ENCODE data around the gene STON2.
"Not testable (repeated sequence)": the region's sequence is repeated elsewhere in the genome, so short reads cannot be mapped to it uniquely, and the experiment has no call there.

STON2 gene

DNA sequence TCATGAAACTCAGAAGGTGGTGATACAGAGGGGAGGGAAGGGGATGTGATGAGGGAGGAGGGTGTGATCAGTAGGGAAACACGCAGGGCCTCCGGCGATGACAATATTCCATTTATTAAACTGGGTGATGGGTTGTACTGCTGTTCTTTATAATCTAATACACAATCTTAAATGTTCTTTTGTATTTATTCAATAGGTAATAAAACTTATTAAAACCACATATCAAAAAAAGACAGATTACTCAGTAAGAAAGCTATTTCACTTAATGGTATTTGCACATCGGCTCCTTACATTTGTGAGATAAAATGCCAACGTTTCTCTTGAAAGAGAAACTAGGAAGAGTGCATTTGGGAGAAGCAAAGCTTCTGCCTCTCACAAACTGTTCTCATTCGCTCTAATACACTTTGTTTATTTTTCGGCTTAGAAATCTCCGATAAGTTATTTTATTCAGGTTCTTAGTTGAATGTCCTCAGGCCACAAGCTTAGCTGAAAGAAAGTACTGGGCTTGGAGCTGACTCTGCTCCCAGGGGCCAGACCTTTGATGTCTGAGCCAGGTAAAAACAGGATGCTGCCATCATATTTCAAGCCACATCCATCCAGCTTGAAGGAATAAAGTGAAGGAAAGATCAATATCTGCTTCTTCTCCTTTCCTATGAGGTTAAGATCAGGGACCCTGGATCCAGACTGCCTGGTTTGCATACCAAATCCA, 17.5 kb downstream of the STON2 start:
- DNase-seq = no peak

DNA sequence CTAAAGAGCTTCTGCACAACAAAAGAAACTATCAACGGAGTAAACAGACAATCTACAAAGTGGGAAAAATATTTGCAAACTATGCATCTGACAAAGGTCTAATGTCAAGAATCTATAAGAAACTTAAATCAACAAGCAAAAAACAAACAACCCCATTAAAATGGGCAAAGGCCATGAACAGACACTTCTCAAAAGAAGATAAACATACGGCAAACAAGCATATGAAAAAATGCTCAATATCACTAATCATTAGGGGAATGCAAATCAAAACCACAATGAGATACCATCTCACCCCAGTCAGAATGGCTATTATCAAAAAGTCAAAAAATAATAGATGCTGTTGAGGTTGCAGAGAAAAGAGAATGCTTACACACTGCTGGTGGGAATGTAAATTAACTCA, 20.1 kb downstream of the STON2 start:
- not testable (repeated sequence) for DNase-seq

DNA sequence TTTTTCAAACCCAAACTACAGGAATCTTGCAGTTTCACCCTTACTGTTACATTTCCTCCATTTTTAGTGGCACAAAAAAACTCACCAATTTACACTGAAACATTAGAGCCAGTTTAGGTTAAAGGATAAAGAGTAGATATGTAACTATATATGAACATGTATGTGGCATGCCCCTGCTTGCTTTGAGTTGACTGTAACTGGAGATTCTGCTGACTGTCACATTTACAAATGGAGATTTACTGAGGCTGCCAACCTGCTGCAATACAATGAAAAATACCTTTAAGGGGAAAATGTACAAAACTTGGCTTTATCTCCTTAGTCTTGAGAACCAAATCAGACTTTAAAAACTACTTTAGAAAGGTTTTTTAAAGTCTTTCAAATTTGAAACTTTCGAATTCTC, 28.3 kb downstream of the STON2 start:
- no peak for DNase-seq

DNA sequence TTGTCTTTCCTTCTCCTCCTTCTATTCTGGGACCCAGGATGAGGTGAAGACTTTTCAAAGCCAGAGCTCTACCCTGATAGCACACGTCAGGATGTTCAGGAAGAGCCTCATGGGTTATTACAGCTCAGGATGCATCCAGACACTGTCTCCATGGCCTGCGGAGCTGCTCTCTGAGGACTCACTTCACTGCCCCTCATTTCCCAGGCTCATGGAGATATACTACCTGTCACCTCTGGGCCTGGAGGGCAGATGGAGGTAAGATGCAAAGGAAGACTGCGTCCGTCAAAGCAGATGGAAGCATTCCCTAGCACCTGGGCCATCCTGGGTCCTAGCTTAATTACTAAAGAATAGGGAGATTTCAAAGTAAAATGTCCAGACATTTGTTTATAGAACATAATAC, 32.6 kb downstream of the STON2 start:
- DNase-seq = no peak

DNA sequence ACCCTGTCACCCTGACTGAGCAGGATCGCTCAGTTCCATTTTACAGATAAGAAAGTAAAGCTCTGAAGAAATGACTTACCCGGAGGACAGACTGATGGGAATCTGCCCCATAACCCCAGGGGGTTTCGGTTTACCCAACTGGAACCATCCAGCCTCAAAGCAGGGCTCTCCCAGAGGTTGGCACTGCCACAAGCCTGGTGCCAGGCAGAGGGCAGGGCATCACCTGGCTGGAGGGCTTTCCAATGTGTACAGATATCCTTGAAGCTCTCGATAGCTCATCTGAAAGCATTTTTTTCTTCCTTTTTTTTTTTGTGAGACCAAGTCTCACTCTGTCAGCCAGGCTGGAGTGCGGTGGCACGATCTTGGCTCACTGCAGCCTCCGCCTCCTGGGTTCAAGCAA, 33.2 kb downstream of the STON2 start:
- DNase-seq = no peak

DNA sequence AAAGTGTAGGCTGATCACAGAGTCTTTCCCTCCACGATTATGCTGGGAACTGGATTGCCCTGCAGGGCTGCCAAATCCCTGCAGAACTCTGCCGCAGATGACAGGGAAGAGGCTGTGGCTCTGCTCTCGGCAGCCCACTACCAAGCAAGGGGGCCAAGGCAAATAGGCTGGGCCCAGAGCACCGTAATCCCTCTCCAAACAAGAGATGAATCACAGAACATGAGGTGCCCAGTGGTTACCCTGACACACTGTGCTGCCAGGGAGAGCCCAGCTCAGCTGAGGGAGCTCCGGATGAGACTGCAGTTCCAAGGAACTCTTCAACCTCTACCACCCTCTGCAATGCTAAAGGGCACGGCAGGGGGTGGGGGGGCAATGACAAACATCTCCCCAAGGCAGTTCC, 33.9 kb downstream of the STON2 start:
- peak; percentile 57 for DNase-seq

DNA sequence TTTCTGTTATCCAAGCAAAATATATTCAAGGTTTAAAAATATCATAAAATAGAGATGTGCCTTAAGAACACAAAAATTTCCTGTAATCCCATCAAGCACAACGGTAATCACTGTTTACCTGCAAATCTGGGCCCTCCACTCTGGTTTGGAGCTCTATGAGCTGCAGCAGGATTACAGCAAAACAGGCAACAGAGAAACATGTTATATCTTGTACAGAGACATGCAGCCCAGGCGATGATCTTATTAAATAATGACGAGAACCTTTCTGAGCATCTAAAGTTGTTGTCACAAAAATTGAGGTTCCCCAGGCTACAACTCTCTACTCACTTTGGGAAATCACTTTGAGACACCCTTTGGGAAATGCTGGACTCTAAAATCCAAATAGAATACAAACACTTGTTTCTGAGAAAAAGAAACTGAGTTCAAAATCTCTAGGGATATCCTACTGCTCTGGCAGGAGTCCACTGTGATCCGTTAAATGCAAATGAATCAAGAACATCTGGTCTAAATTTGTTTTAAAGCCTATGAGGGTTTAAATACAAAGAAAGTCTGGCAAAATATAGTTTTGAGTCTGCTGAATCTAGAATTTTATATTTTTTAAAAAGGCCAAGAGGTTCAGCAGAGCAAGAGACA, 36.3 kb downstream of the STON2 start:
- no peak for DNase-seq

DNA sequence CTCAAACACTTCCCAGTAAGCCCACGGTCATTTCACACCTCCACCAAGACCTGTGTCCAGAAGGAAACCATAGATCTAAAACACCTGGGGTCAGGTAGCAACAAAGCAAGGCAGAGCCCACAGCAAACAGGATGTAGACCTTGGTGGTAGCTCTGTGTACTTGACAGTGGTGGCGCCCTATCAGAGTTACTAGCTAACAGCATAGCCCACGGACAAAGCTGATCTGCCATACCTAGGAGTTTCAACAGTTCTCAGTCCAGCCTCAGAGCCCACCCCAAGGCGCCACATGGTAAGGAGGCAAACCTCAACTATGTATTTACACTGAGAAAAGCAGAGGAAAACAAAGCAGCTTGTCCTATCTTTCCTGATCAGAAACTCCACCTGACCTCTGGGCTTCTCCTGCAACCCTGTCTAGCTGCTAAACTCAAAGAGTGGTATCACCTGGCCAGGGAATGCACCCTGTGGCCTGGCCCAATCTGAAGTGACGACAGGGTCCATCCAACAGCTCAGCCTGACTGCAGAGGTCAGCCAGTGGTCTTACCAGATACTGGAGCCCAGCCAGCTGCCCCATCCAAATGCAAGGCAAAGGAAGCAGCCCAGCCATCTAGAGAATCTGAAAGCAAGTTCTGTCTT, 46.3 kb downstream of the STON2 start:
- DNase-seq = no peak

DNA sequence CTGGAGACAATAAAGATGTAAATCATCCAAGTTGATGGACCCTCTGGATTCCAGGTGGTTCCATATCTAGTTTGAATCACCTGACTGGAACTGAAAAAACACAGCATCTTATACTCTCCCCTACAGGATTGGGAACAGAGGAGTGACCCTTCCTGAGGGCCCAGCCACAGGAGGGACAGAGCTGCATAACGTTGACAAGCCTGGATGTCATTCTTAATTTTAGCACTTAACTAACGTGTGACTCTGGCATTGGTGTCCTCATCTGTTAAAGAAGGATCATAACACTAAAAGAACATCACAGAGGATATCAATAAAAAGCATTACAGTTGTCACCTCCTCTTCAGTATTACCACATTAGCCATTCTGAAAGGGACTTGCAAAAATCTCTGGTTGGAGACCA, 47.7 kb downstream of the STON2 start:
- DNase-seq = no peak

DNA sequence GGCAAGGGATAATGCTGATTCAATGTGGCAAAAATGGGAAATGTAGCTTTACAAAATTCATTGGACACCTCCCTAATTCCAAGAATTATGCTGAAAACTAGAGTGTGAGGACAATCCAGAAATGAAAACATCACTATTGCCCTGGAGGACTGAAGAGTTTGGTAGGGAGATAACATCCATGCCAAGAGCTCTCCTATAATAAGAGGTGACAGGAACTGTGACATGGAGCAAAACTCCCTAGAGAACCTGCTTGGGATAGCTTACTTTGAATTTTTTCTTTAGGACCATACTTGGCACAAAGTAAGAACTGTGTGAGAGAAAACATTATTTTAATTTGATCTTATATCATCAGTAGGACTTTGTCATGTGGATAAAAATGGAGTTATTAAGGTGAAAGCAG, 48.9 kb downstream of the STON2 start:
- no peak for DNase-seq

DNA sequence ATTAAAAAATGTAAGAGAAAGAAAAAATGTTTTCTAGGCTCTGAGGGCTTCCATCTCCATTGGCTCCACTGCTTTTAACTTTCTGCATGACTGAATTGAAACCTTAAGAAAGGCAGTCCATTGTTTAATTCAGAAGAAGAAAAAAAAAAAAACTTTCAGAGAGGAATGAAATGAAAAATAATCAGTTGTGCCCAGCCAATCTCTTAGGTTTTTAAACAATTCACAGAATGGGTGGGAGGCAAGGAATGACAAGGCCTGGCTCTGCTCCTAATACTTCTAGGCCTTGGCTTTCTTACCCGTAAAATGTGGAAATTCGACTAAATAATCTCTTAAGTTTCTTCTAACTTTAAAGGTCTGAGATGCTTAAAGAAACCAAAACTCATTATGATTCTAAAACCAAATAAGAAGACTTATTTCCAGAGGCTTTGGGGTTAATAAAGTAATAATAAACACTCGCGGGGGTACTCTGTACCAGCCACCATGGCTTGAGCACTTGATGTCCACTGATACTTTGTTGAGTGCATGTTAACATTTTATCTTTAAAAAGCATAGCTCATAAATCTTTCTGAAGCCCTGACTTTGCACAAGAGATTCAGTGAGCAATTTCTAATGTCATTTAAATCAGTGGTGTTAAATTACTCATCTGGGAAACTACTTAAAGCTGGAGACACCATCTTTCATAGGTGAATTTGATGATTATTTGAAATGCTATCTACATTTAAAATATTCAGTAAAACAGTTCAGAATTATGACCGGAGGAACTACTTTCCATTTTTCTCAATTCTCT, 49.6 kb downstream of the STON2 start:
- DNase-seq = no peak

DNA sequence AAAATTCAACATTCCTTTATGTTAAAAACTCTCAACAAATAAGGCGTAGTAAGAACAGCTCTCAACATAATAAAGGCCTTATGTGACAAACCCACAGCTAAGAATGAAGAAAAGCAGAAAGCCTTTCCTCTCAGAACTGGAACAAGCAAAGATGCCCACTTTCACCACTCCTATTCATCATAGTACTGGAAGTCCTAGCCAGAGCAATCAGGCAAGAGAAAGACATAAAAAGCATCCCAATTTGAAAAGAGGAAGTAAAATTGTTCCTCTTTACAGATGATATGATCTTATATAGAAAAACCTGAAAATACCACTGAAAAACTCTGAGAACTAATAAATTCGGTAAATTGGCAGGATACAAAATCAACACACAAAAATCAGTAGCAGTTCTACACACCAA, 52.1 kb downstream of the STON2 start:
- no peak for DNase-seq

DNA sequence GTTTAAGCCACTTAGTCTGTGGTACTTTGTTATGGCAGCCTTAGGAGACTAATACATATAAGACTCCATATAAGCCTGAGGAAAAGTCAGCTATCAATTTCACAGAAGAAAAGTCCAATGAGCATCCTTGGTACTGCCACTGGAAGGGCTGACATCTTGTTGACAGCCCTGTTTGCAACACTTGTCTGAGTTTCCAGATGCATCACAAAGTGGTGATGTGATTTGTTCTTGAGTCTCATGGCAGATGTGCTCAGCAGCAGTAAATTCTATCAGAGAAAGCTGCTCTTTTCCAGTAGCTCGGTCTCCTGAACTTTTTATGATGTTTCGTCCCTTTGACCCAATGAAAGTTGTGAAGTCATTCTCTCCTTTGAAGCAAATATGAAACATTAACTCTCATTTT, 54.3 kb downstream of the STON2 start:
- no peak for DNase-seq

DNA sequence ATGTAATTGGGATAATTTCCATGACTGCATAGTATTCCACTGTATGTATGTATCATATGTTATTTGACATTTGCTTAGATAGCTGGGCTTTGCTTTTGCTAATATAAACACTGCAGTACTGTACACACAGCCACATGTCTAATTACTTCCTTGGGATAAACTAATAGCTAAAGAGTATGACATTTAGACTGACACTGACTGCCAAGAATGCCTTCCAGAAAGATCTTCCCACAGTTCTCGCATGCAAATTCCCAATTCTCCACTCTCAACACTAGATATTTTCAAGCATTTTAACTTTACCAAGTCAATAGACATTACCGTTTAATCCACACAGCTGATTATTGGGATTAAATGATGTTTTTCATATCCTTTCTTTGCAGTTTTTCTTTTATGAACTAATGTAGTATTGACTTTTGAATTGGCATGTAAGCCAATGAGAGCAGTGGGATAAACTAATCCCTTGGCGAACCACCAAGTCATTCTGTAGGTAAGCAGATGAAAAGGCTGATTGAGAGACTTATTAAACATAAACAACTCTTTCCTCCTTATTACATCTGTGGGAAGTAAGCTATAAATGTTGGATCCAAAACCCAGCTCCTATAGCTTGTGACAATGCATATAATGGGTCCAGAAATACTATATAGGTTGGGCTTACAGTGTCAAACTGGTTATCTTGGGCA, 55.5 kb downstream of the STON2 start:
- DNase-seq = no peak

DNA sequence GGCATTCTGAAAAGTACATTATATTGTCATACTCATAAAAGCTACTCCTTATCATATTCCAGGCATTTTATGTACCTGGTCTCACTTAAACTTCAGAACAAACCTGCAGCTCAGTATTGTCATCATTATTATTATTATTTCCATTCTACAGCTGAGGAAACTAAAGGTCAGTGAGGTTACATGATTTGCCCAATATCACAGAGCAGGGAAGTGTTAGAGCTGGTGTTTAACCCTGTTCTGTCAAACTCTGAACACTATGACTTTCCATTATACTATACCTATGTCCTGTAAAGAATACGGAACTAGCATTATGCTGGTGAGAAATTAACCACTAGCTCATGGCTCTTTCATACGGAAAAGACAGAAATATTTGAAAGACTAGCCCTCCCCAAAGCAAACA, 56.4 kb downstream of the STON2 start:
- no peak for DNase-seq

DNA sequence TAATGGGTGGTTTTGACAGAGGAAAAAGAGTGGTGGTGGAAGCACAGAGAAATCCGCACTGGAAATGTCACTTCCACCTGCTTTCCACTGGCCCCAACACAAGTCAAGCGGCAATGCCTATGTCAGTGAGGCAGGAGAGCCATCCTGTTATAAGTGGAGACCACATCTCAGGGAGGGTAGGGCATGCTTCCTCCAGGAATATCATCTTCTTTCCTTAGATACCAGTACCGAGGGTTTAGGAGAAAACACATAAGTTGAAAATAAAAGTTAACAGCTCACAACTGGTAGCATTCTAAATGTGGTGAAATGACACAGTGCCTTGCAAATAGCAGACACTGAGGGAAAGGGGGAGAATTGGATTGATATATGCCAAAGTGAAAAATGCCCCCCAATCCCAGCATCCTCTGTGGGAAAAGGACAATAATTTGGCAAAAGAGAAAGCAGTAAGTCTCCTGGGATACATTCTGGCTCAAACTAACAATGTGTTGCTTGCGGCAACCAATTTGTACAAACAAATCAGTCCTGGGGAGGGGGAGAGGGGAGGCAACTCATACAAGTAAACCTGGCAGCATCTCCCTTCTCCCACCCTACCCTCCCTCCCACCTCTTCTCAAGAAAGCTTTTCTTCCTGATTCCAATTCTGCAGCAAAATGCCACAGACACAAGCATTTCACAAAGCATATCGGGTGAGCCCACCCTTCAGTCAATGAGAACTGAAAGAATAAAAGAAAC, 57.1 kb downstream of the STON2 start:
- DNase-seq = peak; percentile 24

DNA sequence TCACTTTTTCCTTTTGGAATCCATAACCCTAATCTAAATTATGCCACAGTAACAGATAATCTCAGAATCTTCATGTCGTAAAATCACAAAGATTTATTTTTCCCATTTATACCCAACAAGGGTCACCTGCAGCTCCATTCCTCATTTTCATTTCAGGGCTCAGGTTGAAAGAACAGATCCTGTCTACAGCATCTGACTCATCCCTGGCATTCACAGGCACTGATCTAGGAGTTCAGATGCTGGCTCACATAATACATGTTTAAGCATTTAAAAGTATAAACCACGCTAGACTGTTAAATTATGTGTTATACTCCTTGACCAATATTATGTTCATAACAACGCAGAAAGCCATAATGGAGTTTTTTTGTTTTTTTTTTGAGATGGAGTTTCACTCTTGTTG, 58.3 kb downstream of the STON2 start:
- no peak for DNase-seq

DNA sequence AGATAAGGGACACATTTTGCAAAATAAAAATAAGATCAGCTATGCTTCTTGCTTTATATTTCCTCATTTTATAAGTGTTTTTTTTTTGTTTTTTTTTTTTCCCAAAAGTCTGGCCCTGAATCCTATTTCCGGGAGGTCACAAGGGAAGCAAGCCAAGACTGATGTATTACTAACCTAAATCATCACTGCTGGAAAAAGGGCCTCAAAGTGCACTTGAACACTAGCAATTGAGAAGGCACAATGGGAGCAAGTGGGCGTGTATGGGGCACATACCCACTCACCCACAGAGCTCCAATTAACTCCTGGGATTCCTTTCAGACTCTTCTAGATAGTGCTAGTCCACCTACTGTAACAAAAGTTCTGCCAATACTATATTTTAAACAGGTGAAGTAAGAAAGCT, 58.8 kb downstream of the STON2 start:
- DNase-seq = no peak

DNA sequence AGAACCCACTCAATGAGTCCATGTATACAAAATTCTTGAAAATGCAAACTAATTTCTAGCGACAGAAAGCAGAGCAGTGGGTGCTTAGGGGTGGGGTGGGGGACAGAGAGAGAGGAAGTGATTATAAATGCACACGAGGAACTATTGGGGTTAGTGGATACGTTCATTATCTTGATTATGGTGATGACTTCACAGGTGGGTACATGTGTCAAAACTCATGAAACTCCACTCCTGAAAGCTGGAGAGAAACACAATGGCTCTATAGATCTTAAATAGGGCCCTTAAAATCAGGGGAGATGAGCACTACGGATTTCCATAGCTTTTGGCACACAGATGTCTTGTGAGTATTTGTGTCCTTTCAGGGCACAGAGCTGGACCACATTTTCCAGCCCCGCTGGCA, 59.9 kb downstream of the STON2 start:
- DNase-seq = no peak

DNA sequence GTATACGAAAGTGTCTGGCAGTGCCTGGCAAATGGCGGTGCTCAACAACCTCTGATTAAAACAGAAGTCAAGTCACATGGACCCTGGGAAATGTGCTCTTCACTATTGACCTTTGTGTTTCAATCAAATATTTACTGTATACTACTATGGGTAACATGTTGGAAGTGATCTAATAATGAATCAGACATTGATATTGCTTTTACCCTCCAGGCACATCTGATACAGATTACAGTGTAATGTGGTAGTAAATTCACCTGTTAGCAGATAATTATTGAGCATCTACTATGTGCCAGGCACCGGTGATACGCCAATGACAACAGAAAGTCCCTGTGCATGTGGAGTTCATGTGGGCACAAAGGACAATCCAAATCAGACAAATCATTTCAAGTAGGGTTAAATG, 63.1 kb downstream of the STON2 start:
- no peak for DNase-seq

DNA sequence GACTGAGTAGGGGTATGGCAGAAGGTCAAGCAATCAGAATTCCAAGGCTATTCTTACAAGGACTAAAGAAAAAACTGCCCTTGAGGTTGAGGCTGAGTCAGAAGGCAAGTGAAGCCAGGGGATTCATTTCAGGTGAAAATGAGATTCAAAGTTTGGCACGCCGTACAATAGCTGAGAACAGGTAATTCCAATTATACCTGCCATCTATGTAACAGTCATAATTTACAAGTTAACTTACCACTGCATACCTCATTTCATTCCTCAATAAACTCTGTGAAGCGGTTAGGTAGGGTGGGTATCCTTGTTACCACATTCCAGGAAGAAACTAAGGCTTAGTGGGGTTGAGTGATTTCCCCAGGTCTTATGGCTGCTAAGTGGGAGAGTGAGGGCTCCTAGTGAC, 64.1 kb downstream of the STON2 start:
- DNase-seq = no peak

DNA sequence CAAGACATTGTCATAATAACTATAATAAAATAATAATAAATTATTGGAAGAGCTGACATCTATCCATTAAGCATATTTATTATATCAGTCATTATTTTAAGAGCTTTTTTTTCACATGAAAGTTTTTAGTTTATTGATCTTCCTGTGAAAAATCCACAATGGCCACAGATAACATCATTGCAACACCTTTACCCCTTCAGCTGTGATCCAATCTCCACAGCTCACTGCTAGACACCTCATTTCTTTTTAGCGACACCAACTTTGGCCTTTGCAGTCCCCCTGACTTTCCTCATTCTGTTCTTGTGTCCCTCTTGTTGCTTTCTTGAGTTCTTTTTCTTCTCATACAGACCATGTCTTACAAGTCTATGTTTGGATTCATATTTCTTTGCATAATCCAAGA, 67.4 kb downstream of the STON2 start:
- DNase-seq = no peak

All from femur (tissue), 1 donor.